Activated T-helper 1 cell treated with anti-CD3 and anti-CD28 coated beads, Interleukin-12 subunit alpha, Interleukin-12 subunit beta, Interleukin-2, Interleukin-4 antibody, amounts not matched to agents 30 ng/mL and 10 ng/mL and 1 ng/mL, durations not matched to agents 14 hours and 24 hours and 36 hours (primary cell): ENCODE results near the gene HIBADH. TPM values are rescaled to one million over a fixed set of nuclear protein-coding genes. Genes with fewer than 3 reads are reported as not detected.
"Not testable (repeated sequence)": the region's sequence is repeated elsewhere in the genome, so short reads cannot be mapped to it uniquely, and the experiment has no call there.

ENCODE experiments used
- DNase-seq: peaks from one replicate; pipeline ENCODE4 v3.0.0; 2021; ENCODE audit warnings: low spot score
- H3K27ac Mint-ChIP-seq: one replicate; pipeline ENCODE4 v1.8.0; 2021; ENCODE audit warnings: mild to moderate bottlenecking, mixed read lengths
- H3K27me3 Mint-ChIP-seq: one replicate; pipeline ENCODE4 v1.8.0; 2022; ENCODE audit warnings: mild to moderate bottlenecking, moderate library complexity, mixed read lengths; ENCODE audit not compliant: insufficient read depth
- H3K36me3 Mint-ChIP-seq: one replicate; pipeline ENCODE4 v1.8.0; 2021; ENCODE audit warnings: low read depth, mixed read lengths
- H3K4me1 Mint-ChIP-seq: one replicate; pipeline ENCODE4 v1.8.0; 2021; ENCODE audit warnings: low read depth, mixed read lengths
- H3K4me3 Mint-ChIP-seq: one replicate; pipeline ENCODE4 v1.8.0; 2021; ENCODE audit warnings: mild to moderate bottlenecking, moderate library complexity, mixed read lengths
- H3K9me3 Mint-ChIP-seq: one replicate; pipeline ENCODE4 v1.8.0; 2021; ENCODE audit warnings: mixed read lengths
- intact Hi-C: fragments of 100-400 bp; cut with micrococcal nuclease; formaldehyde crosslinking; loops from one replicate; pipeline ENCODE4 v1.15.1; 2024
- total RNA-seq: library from RNA; stranded (reverse); gene quantifications from 2 replicates; pipeline ENCODE4 v1.2.3, GENCODE V29; 2022

Gene HIBADH
- total RNA-seq, 1 donor from 2014 or later: 21.2 TPM

- Mint-ChIP-seq H3K36me3 (no peaks in the 10 kb centered on the region), H3K27ac (no peak overlapping the region), H3K9me3 (no peaks in the 10 kb centered on the region), H3K4me3 (no peak overlapping the region), H3K4me1 (no peaks in the 10 kb centered on the region), H3K27me3 (peaks cover 9% of the 10 kb centered on the region)
- intact Hi-C loops: no loop called here
- DNase-seq: no peak
Measured at GRCh38 chr7:27690649-27691048, 28.0 kb upstream of the HIBADH start.

DNA sequence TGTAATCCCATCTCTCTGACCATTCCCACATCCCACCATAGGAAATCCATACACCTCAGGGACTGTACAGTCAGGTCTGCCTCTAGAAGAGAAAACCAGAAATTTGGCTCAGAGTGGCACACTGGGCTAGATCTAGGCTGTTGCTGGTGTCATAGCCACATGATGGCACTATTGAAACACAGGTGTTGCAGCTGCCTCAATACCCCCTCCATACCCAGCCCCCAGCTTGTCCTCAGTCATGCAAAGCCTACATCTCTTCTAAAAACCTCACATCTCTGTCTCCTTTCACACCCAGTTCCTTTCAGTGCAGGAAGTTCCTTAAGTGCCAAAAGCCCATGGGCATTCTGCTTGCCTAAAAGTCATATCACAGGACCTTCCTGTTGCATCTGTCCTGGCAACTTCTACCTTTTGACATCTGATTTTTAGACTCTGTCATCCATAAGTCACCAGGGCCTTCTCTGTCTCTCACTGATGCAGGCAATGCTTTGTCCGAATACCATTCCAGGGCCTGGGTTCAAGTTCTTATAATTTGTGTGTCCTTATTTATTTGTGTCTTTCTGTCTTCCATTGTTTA lies 27.0 kb upstream of the HIBADH start:
- Mint-ChIP-seq H3K36me3 (no peaks in the 10 kb centered on the region), H3K4me3 (no peak overlapping the region), H3K27me3 (peaks cover 6% of the 10 kb centered on the region), H3K27ac (no peak overlapping the region), H3K4me1 (no peaks in the 10 kb centered on the region), H3K9me3 (no peaks in the 10 kb centered on the region)
- intact Hi-C loops: loop anchor here (1.0 kb wide), 2 partner anchors 95 to 232 kb away; no protein-coding TSS in a partner anchor
- DNase-seq: no peak

DNA sequence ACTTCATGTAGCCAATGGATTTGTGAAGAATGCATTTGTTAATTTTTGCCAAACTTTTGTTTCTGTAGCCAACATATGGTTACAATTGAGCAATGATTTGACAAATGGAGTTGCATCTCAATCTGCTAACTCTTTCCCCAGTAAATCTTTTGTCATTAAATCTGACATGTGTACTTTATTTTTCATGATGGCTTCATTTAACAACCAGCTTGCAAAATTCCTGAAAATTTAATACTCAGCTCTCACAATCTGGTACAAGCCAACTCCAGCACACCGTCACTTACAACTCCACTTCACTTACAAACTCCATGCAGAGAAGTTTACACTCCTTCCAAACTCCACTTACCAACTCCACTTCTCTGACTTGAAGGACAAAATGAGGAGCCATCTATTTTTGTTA lies 26.5 kb upstream of the HIBADH start:
- peaks cover 6% of the 10 kb centered on the region for H3K27me3 Mint-ChIP-seq
- intact Hi-C loops: loop anchor here (1.0 kb wide), 2 partner anchors 95 to 232 kb away; no protein-coding TSS in a partner anchor
- no peaks in the 10 kb centered on the region for H3K4me1 Mint-ChIP-seq
- H3K36me3 Mint-ChIP-seq: no peaks in the 10 kb centered on the region
- DNase-seq: no peak
- no peak overlapping the region for H3K27ac Mint-ChIP-seq
- no peak overlapping the region for H3K4me3 Mint-ChIP-seq
- no peaks in the 10 kb centered on the region for H3K9me3 Mint-ChIP-seq

GRCh38 chr7:27688646-27689045 lies 26.0 kb upstream of the HIBADH start:
- no peak for DNase-seq
- no peaks in the 10 kb centered on the region for H3K36me3 Mint-ChIP-seq
- no peak overlapping the region for H3K27ac Mint-ChIP-seq
- H3K27me3 Mint-ChIP-seq: peaks cover 6% of the 10 kb centered on the region
- no peaks in the 10 kb centered on the region for H3K4me1 Mint-ChIP-seq
- intact Hi-C loops: loop anchor here (1.0 kb wide), 2 partner anchors 96 to 233 kb away; no protein-coding TSS in a partner anchor
- no peaks in the 10 kb centered on the region for H3K9me3 Mint-ChIP-seq
- H3K4me3 Mint-ChIP-seq: no peak overlapping the region

DNA sequence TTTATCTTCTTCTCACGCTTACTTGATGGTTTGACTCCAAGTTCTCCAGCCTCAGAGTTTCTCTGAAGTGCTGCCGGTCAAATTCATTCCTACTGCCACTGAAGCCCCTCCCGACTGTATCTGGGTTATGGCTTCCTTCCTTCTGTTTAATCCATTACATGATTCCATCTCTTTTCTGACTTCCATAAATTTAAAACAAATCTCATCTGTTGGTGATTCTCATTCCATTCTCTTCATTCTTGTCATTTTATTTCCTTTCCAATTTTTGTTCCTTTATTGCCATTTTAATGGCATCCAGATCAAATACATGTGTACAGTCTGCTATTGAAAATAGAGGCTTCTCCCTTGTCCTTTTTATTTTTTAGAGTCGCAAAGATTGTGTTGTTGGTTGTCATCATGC lies 25.4 kb upstream of the HIBADH start:
- no peaks in the 10 kb centered on the region for H3K4me1 Mint-ChIP-seq
- peaks cover 9% of the 10 kb centered on the region for H3K27me3 Mint-ChIP-seq
- H3K27ac Mint-ChIP-seq: no peak overlapping the region
- intact Hi-C loops: no loop called here
- H3K4me3 Mint-ChIP-seq: no peak overlapping the region
- no peaks in the 10 kb centered on the region for H3K9me3 Mint-ChIP-seq
- H3K36me3 Mint-ChIP-seq: no peaks in the 10 kb centered on the region
- no peak for DNase-seq

DNA sequence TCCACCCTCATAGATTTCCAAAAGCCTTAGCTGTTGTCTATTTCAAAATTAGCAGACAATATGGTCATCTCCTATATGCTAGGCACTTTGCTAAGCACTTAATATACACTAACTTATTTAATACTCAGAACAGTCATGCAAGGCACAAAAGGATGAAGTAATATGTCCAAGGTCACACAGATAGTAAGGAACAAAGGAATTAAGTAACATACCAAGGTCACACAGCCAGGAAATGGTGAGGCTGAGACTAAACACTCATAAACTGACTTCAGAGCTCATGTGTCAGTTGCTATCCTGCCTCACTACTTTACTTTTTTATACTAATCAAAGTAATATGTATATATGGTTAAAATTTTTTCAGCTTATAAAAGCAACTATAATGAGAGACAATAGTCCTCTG lies 23.6 kb upstream of the HIBADH start:
- intact Hi-C loops: no loop called here
- no peaks in the 10 kb centered on the region for H3K9me3 Mint-ChIP-seq
- DNase-seq: no peak
- H3K27me3 Mint-ChIP-seq: peaks cover 9% of the 10 kb centered on the region
- H3K36me3 Mint-ChIP-seq: no peaks in the 10 kb centered on the region
- H3K4me1 Mint-ChIP-seq: no peaks in the 10 kb centered on the region
- H3K4me3 Mint-ChIP-seq: no peak overlapping the region
- no peak overlapping the region for H3K27ac Mint-ChIP-seq

DNA sequence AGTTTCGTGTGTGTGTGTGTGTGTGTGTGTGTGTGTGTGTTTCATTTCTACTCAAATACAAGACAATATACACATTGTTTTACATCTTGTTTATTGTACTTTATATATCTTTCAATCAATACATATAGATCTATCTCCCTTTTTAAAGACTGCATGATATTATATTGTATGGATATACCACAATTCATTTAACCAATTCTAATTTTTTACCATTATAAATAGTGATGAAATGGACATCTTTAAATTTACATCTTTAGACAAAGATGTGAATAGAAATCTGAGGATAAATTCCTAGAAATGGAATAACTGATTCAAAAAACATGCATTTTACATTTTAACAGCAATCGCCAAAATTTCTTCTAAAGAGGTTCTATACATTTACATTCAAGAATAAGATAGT lies 23.2 kb upstream of the HIBADH start:
- Mint-ChIP-seq H3K4me1 (no peaks in the 10 kb centered on the region), H3K36me3 (no peaks in the 10 kb centered on the region), H3K4me3 (no peak overlapping the region), H3K9me3 (no peaks in the 10 kb centered on the region), H3K27me3 (peaks cover 9% of the 10 kb centered on the region), H3K27ac (no peak overlapping the region)
- DNase-seq: no peak
- intact Hi-C loops: no loop called here

DNA sequence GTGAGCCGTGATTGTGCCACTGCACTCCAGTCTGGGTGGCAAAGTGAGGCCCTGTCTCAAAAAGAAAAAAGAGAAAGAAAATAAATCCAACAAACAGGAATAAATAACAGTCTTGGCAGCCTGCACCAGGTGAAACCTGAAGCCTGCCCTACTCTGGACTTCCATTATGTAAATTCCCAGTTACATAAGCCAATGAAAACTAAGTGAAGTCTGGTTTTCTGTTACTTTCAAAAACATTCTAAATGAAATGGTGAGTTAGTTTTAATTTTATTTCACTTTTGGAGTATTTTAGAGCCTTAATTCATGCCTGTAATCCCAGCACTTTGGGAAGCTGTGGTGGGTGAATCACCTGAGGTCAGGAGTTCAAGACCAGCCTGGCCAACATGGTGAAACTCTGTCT lies 22.5 kb upstream of the HIBADH start:
- Mint-ChIP-seq H3K27me3 (peaks cover 9% of the 10 kb centered on the region), H3K36me3 (no peaks in the 10 kb centered on the region), H3K4me1 (no peaks in the 10 kb centered on the region), H3K4me3 (no peak overlapping the region), H3K27ac (no peak overlapping the region), H3K9me3 (no peaks in the 10 kb centered on the region)
- intact Hi-C loops: no loop called here
- no peak for DNase-seq

DNA sequence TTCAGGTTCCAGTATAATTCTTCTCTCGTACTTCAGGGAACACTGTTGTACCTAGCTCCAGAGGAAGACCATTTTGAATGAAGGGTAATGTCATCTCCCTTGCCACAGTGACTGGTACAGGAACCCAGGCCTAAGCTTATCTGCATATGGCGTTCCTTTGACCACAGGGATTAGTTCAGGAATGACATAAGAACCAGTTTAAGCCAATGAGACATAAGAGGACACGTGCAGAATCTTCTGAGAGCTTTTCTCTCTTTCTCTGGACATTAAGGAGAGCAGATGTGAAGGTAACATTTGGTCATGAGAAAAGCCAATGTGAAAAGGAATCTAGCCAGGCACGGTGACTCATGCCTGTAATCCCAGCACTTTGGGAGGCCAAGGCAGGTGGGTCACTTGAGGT lies 21.8 kb upstream of the HIBADH start:
- Mint-ChIP-seq H3K36me3 (no peaks in the 10 kb centered on the region), H3K4me3 (no peak overlapping the region), H3K9me3 (no peaks in the 10 kb centered on the region), H3K27me3 (peaks cover 9% of the 10 kb centered on the region), H3K4me1 (no peaks in the 10 kb centered on the region), H3K27ac (no peak overlapping the region)
- no peak for DNase-seq
- intact Hi-C loops: no loop called here

DNA sequence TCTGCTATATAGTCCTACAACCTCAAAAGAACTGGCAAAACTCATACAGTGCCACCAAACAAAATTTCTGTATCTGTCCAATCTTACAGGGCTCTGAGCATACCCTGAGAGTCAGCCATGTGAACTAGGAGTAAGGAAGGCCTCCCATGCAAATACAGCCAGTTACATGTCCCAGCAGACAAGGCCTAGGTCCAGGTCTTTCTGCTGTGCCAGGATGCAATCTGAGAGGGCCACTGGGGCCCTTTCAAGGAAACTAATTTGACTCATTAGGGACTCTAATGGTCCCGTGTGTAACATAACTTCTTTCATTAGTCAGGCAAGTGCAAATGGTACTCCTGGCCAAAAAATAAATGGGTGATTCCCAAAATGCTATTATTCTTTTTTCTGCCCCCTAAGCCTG lies 17.9 kb upstream of the HIBADH start:
- intact Hi-C loops: no loop called here
- H3K27ac Mint-ChIP-seq: no peak overlapping the region
- H3K4me3 Mint-ChIP-seq: no peak overlapping the region

DNA sequence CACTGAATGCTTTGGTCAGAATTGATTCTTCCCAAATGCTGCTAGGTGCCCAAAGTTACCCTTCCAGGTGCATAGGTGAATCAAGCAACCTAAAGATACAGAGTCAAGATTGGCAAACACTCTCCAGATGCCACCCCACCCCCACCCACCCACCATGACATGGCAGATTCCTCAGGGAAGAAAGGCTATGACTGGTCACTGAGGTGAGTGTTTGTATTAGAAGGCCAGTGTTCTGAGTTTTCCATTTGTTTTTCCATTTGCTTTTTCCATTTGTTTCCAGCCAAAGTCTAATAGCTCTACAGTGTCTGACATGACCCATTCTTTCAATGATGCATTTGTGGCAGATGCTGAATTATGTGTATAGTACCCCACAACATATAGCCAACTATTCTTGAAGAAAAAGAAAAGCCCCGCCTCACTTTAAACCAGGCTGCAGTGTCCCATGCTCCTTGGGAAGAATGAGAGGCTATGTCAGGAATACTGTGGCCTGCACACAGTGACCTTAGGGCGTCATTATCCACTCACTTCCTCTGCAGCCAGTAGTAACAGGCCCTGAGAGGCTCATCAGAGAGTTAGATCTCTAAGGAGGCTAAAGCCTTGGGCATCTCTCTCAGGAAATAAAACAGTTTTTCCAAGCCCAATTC lies 16.1 kb upstream of the HIBADH start:
- no peak overlapping the region for H3K27ac Mint-ChIP-seq
- H3K27me3 Mint-ChIP-seq: peaks cover 3% of the 10 kb centered on the region

More for the DNA sequence above, 17.9 kb upstream of the HIBADH start:
- H3K27me3 Mint-ChIP-seq: peaks cover 3% of the 10 kb centered on the region
- H3K36me3 Mint-ChIP-seq: no peaks in the 10 kb centered on the region
- no peaks in the 10 kb centered on the region for H3K9me3 Mint-ChIP-seq
- H3K4me1 Mint-ChIP-seq: peaks cover 9% of the 10 kb centered on the region
- DNase-seq: no peak

DNA sequence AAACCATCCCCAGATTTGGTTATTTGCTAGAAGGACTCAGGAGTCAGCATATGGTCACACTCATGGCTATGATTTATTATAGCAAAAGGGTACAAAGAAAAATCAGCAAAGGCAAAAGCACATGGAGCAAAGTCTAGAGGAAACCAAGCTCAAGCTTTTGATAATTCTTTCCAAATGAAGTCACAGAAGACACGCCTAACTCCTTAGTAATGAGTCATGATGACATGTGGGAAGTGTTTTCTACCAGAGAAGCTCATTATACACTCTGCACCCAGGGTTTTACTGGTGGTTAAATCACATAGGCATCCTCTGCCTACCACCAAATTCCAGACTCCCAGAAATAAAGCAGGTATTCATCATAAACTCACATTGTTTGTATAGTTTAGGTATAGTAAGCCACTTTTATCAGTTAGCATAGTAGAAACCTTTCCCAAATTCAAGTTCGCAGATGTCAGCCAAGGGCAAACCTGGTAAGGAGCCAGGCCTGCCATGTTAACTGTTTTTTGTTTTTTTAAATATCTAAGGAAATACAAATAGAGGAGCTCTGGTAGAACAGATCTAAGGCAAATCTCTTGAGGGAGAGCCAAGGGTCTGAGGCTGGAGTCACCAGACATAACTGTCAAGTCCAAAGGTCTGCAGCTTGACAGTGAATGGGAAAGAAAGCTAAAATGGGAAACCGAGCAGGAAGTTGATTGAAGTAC lies 15.4 kb upstream of the HIBADH start:
- Mint-ChIP-seq H3K27ac (no peak overlapping the region), H3K9me3 (no peaks in the 10 kb centered on the region), H3K27me3 (no peaks in the 10 kb centered on the region), H3K4me1 (peaks cover 9% of the 10 kb centered on the region), H3K4me3 (no peak overlapping the region), H3K36me3 (no peaks in the 10 kb centered on the region)
- intact Hi-C loops: loop anchor here (1.0 kb wide), 1 partner anchor 15 kb away; no protein-coding TSS in a partner anchor
- DNase-seq: no peak

More for the DNA sequence above, 16.1 kb upstream of the HIBADH start:
- Mint-ChIP-seq H3K36me3 (no peaks in the 10 kb centered on the region), H3K9me3 (no peaks in the 10 kb centered on the region), H3K4me3 (no peak overlapping the region), H3K4me1 (peaks cover 9% of the 10 kb centered on the region)
- intact Hi-C loops: loop anchor here (1.0 kb wide), 1 partner anchor 15 kb away; no protein-coding TSS in a partner anchor
- no peak for DNase-seq

DNA sequence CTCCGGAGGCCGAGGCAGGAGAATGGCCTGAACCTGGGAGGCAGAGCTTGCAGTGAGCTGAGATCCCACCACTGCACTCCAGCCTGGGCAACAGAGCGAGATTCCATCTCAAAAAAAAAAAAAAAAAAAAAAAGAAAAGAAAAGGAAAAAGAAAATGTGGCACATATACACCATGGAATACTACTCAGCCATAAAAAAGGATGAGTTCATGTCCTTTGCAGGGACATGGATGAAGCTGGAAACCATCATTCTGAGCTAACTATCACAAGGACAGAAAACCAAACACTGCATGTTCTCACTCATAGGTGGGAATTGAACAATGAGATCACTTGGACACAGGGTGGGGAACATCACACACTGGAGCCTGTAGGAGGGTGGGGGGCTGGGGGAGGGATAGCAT lies 11.4 kb upstream of the HIBADH start:
- H3K4me1 Mint-ChIP-seq, DNase-seq, intact Hi-C loops, H3K4me3 Mint-ChIP-seq, H3K27me3 Mint-ChIP-seq, H3K36me3 Mint-ChIP-seq, H3K9me3 Mint-ChIP-seq, H3K27ac Mint-ChIP-seq: not testable (repeated sequence)
